HAP-1 (cell line): ENCODE results near the gene CCDC68.
A peak's percentile ranks its signal among the peaks of the same experiment; 100 is the strongest.

ENCODE experiments used
- DNase-seq, 2 experiments: peaks; one replicate each; pipeline ENCODE4 v3.0.0-alpha.2; 2016 to 2020; ENCODE audit warnings: low spot score in 2 of 2
- H3K27me3 ChIP-seq: fragments of 250-450 bp; sonication (Bioruptor Pico); 2 replicates; pipeline ENCODE4 v1.5.1; 2020; ENCODE audit warnings: low read depth, mild to moderate bottlenecking, moderate library complexity
- H3K36me3 ChIP-seq: fragments of 250-450 bp; sonication (Bioruptor Pico); replicated peaks from 2 replicates; pipeline ENCODE4 v1.5.1; 2020; ENCODE audit warnings: mild to moderate bottlenecking
- H3K4me1 ChIP-seq: fragments of 250-450 bp; sonication (Bioruptor Pico); 2 replicates; pipeline ENCODE4 v1.5.1; 2020; ENCODE audit warnings: mild to moderate bottlenecking
- H3K4me3 ChIP-seq: fragments of 250-450 bp; sonication (Bioruptor Pico); 2 replicates; pipeline ENCODE4 v1.5.1; 2020; ENCODE audit warnings: mild to moderate bottlenecking, moderate library complexity
- H3K9me3 ChIP-seq: fragments of 250-450 bp; sonication (Bioruptor Pico); 2 replicates; pipeline ENCODE4 v1.5.1; 2020; ENCODE audit warnings: mild to moderate bottlenecking, moderate library complexity
- in situ Hi-C: fragments of 300-500 bp; cut with MboI; formaldehyde crosslinking; loops from 3 replicates; pipeline ENCODE4 v1.14.3; 2020; ENCODE audit warnings: low sequenced_read_pairs, inconsistent platforms, mixed read lengths

CCDC68 gene

GRCh38 chr18:54900290-54900689 lies 59.0 kb downstream of the CCDC68 start:
- H3K4me1 ChIP-seq: no peaks in the 10 kb centered on the region
- no peak overlapping the region for H3K4me3 ChIP-seq
- no peak for DNase-seq
- no peaks in the 10 kb centered on the region for H3K9me3 ChIP-seq
- H3K36me3 ChIP-seq: no peaks in the 10 kb centered on the region
- in situ Hi-C loops: no loop called here
- H3K27me3 ChIP-seq: no peaks in the 10 kb centered on the region

DNA sequence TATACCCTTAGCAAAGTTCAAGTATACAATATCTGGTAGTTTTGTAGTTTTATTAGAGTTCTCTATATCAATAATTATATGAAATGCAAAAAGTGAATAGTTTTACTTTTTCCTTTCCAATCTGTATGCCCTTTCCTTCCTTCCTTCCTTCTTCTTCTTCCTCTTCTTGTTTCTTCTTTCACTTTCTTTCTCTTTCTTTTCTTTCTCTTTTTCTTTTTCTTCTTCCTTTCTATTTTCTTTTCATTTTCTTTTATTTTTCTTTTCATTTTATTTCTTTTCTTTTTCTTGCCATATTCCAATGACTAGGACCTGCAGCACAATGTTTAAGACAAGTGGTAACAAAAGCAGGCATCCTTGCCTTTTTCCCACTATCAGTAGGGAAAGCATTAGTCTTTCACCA lies 59.8 kb downstream of the CCDC68 start:
- no peaks in the 10 kb centered on the region for H3K27me3 ChIP-seq
- in situ Hi-C loops: no loop called here
- DNase-seq: no peak
- H3K36me3 ChIP-seq: no peaks in the 10 kb centered on the region
- H3K9me3 ChIP-seq: no peaks in the 10 kb centered on the region
- no peak overlapping the region for H3K4me3 ChIP-seq
- H3K4me1 ChIP-seq: no peaks in the 10 kb centered on the region

DNA sequence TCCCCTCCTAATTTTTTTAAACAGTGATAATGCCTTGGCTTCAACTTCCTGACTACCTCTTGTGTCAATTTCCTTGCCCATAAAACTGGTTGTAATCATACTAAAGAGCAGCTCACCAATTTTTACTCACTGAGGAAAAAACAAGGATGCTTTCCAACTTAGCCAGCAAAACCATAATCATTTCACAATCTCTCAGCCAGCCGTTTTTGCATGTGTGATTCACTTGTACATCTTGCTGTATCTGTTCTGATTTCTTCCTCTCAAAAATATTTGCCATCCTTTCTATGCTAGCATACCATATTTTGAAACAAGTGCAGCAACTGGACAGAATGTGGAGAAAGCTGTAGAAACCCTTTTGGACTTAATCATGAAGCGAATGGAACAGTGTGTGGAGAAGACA lies 70.3 kb downstream of the CCDC68 start:
- Histone ChIP-seq H3K9me3 (no peaks in the 10 kb centered on the region), H3K4me3 (no peak overlapping the region), H3K27me3 (peaks cover 7% of the 10 kb centered on the region; the same call in 1 of the 2 replicates), H3K4me1 (no peaks in the 10 kb centered on the region), H3K36me3 (no peaks in the 10 kb centered on the region)
- in situ Hi-C loops: no loop called here
- no peak for DNase-seq

DNA sequence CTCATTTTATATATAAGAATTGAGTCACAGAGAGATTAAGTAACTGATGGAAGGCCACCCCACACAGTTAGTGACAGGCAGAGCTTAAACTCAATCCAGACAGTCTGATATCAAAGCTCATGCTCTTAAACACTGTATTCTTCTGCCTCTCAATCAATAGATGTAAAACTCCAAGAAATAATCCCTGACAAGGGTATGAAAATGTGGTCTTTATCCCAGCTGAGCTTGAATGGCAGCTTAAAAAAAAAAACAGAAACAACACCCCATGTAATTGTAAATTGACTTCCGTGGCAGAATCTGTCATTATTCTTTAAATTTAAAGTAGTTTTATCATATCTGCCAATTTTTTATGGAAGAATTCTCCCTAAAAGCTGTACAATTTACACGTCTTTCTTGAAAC lies 70.9 kb downstream of the CCDC68 start:
- in situ Hi-C loops: no loop called here
- H3K36me3 ChIP-seq: no peaks in the 10 kb centered on the region
- H3K4me1 ChIP-seq: no peaks in the 10 kb centered on the region
- DNase-seq: no peak
- no peak overlapping the region for H3K4me3 ChIP-seq
- peaks cover 6% of the 10 kb centered on the region; the same call in 1 of the 2 replicates for H3K27me3 ChIP-seq
- H3K9me3 ChIP-seq: no peaks in the 10 kb centered on the region

- in situ Hi-C loops: no loop called here
- no peak overlapping the region for H3K4me3 ChIP-seq
- peaks cover 3% of the 10 kb centered on the region; the same call in 1 of the 2 replicates for H3K27me3 ChIP-seq
- H3K4me1 ChIP-seq: no peaks in the 10 kb centered on the region
- DNase-seq: no peak
- no peaks in the 10 kb centered on the region for H3K9me3 ChIP-seq
- no peaks in the 10 kb centered on the region for H3K36me3 ChIP-seq
Measured at GRCh38 chr18:54883816-54884604, 75.3 kb downstream of the CCDC68 start.

GRCh38 chr18:54882318-54882717 lies 76.9 kb downstream of the CCDC68 start:
- no peaks in the 10 kb centered on the region for H3K9me3 ChIP-seq
- H3K4me1 ChIP-seq: no peaks in the 10 kb centered on the region
- DNase-seq: no peak
- no peaks in the 10 kb centered on the region for H3K27me3 ChIP-seq
- H3K4me3 ChIP-seq: no peak overlapping the region
- no peaks in the 10 kb centered on the region for H3K36me3 ChIP-seq
- in situ Hi-C loops: no loop called here

DNA sequence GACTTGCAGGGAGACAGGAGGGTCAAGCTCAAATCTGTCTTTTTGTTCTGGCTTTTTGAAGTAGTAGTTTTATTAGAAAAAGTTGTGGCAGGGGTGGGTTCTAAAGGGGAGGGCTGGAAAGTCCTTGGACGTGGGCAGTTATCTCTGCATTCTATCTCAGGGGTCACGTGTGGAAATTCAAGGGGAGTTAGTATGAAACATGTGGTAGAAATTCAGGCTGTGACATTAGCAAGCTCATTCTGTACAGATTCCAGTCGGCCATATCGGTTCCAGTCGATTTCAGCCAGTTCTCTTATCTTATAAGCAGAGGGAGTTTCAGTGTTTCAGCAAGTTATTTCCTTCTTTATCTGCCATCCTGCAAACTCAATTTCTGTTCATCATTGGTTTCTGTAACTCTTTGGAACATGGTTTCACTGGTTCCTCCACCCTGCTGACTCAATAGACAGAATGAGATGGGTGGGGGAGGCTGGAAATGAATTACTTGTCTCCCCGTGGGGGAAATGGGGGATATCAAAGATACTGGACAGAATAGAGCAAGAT lies 78.0 kb downstream of the CCDC68 start:
- H3K9me3 ChIP-seq: no peaks in the 10 kb centered on the region
- H3K27me3 ChIP-seq: no peaks in the 10 kb centered on the region
- no peaks in the 10 kb centered on the region for H3K36me3 ChIP-seq
- no peaks in the 10 kb centered on the region for H3K4me1 ChIP-seq
- DNase-seq: no peak
- in situ Hi-C loops: no loop called here
- H3K4me3 ChIP-seq: no peak overlapping the region

- Histone ChIP-seq H3K4me3 (no peak overlapping the region), H3K27me3 (no peaks in the 10 kb centered on the region), H3K9me3 (no peaks in the 10 kb centered on the region), H3K4me1 (no peaks in the 10 kb centered on the region), H3K36me3 (no peaks in the 10 kb centered on the region)
- in situ Hi-C loops: no loop called here
- DNase-seq: no peak
Measured at GRCh38 chr18:54880395-54881105, 78.7 kb downstream of the CCDC68 start.

DNA sequence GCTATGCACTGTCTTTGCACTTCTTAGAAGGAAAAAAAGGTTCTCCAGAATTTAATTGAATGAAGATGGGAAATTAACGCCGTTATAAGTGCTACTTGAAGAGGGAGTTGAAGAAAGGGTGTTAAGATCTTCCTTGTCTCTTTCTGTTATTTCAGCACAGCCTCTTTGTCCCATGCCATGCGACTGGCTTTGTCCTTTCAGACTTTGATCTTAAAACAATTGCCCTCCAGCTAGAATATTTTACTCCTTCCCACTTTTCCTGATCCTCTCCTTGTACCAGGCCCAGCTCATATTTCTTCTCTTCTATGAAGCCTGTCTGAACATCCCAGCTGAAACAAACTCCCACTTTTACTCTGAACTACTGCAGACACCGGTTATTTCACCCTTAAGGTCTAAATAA lies 79.6 kb downstream of the CCDC68 start:
- no peak for DNase-seq
- H3K9me3 ChIP-seq: no peaks in the 10 kb centered on the region
- H3K4me3 ChIP-seq: no peak overlapping the region
- no peaks in the 10 kb centered on the region for H3K4me1 ChIP-seq
- no peaks in the 10 kb centered on the region for H3K36me3 ChIP-seq
- H3K27me3 ChIP-seq: no peaks in the 10 kb centered on the region
- in situ Hi-C loops: no loop called here

DNA sequence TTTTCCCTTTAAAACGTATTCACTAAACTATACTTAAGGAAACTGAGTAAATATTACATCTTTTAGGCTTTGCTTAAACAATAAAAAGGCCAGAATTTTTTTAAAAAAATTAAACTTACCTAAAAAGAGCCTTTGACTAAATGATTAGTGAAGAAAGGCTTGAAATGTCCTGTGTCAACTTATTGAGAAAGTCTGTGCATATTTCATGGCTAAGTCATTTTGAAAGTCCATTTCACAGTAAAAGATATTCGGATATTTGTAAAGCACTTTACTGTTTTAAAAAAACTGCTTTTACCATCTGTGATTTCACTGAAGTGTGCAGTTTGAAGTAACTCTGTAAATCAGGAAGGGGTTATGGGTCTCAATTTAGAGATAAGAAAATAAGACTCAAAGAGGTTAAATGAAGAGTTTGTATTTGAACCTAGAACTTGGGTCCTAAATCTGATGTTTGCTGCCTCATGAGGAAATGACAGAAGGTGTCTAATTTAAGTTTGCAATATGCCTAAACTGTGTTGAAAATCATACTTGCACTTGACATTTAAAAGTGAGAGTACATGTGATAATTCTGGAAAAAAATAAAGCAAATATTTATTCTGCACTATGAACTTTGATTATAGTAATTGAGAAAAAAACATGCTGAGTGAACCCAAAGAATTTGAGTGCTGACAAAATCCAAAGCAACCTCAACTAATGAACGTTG lies 80.5 kb downstream of the CCDC68 start:
- Histone ChIP-seq H3K27me3 (no peaks in the 10 kb centered on the region), H3K36me3 (no peaks in the 10 kb centered on the region), H3K9me3 (no peaks in the 10 kb centered on the region), H3K4me3 (no peak overlapping the region), H3K4me1 (no peaks in the 10 kb centered on the region)
- in situ Hi-C loops: no loop called here
- no peak for DNase-seq

- H3K27me3 ChIP-seq: no peaks in the 10 kb centered on the region
- DNase-seq: no peak
- no peaks in the 10 kb centered on the region for H3K36me3 ChIP-seq
- in situ Hi-C loops: no loop called here
- H3K4me1 ChIP-seq: no peaks in the 10 kb centered on the region
- H3K9me3 ChIP-seq: no peaks in the 10 kb centered on the region
- no peak overlapping the region for H3K4me3 ChIP-seq
Measured at GRCh38 chr18:54878159-54878622, 81.1 kb downstream of the CCDC68 start.

- no peaks in the 10 kb centered on the region for H3K27me3 ChIP-seq
- no peak for DNase-seq
- H3K9me3 ChIP-seq: no peaks in the 10 kb centered on the region
- H3K4me3 ChIP-seq: no peak overlapping the region
- H3K36me3 ChIP-seq: no peaks in the 10 kb centered on the region
- in situ Hi-C loops: no loop called here
- no peaks in the 10 kb centered on the region for H3K4me1 ChIP-seq
Measured at GRCh38 chr18:54877076-54877475, 82.2 kb downstream of the CCDC68 start.

DNA sequence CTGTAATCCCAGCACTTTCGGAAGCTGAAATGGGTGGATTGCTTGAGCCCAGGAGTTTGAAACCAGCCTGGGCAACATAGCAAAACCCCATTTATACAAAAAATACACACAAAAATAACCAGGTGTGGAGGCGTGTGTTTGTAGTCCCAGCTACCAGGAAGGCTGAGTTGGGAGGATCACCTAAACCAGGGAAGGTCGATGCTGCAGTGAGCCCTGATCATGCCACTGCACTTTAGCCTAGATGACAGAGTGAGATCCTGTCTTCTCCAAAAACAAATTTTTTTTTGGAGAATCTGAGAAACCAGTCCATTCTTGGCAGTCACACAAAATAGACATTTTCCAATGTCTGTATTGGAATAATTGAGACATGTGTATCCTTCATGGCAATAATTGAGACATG lies 84.2 kb downstream of the CCDC68 start:
- in situ Hi-C loops: no loop called here
- Histone ChIP-seq H3K4me3 (no peak overlapping the region), H3K4me1 (no peaks in the 10 kb centered on the region), H3K27me3 (no peaks in the 10 kb centered on the region), H3K9me3 (no peaks in the 10 kb centered on the region), H3K36me3 (no peaks in the 10 kb centered on the region)
- no peak for DNase-seq

GRCh38 chr18:54873884-54874255 lies 85.4 kb downstream of the CCDC68 start:
- peak; percentile 21 to 29 for DNase-seq
- no peaks in the 10 kb centered on the region for H3K4me1 ChIP-seq
- H3K9me3 ChIP-seq: no peaks in the 10 kb centered on the region
- H3K36me3 ChIP-seq: no peaks in the 10 kb centered on the region
- no peaks in the 10 kb centered on the region for H3K27me3 ChIP-seq
- in situ Hi-C loops: no loop called here
- no peak overlapping the region for H3K4me3 ChIP-seq
